H1 (cell line): ENCODE results near the gene NTN1. TPM values are rescaled to one million over a fixed set of nuclear protein-coding genes. Genes with fewer than 3 reads are reported as not detected.

Experiments
- CTCF ChIA-PET: fragments of 300-600 bp; sonication (Branson Sonifier 250); formaldehyde crosslinking; loops from one replicate; lab custom pipeline; 2021; ENCODE audit not compliant: partially characterized antibody; lab: Charles Lee
- POLR2A ChIA-PET: fragments of 300-600 bp; sonication (Branson Sonifier 250); formaldehyde crosslinking; loops from one replicate; lab custom pipeline; 2021; ENCODE audit warnings: inconsistent platforms; ENCODE audit not compliant: partially characterized antibody; lab: Charles Lee
- DNase-seq, 2 experiments: peaks; one replicate each; pipeline versions ENCODE4 v3.0.0 to v3.0.0-alpha.2; 2010 to 2022; ENCODE audit warnings: low spot score in 2 of 2, low read depth in 1 of 2, mixed read lengths in 1 of 2
- FAIRE-seq: peaks from 2 replicates; lab custom pipeline; 2011; peaks lifted over from hg19 to GRCh38; lab: Jason Lieb, UNC
- H2AFZ ChIP-seq: 2 replicates; pipeline ENCODE4 v1.8.1; 2012; ENCODE audit warnings: low read length, inconsistent platforms
- H2AK5ac ChIP-seq: 2 replicates; pipeline ENCODE4 v1.6.1; 2013; ENCODE audit warnings: low read depth, low read length
- H2BK120ac ChIP-seq: replicated peaks from 2 replicates; pipeline ENCODE3; 2013; ENCODE audit warnings: low read depth, low read length, inconsistent platforms
- H2BK12ac ChIP-seq: 2 replicates; pipeline ENCODE4 v1.6.1; 2013; ENCODE audit warnings: low read depth, low read length
- H2BK15ac ChIP-seq: 2 replicates; pipeline ENCODE4 v1.6.1; 2013; ENCODE audit warnings: low read length
- H2BK20ac ChIP-seq: 2 replicates; pipeline ENCODE4 v1.6.1; 2013; ENCODE audit warnings: low read length
- H2BK5ac ChIP-seq: 2 replicates; pipeline ENCODE4 v1.6.1; 2013; ENCODE audit warnings: low read depth, low read length
- H3K14ac ChIP-seq: 2 replicates; pipeline ENCODE4 v1.6.1; 2013; ENCODE audit warnings: inconsistent platforms; ENCODE audit not compliant: insufficient read length
- H3K18ac ChIP-seq: 2 replicates; pipeline ENCODE4 v1.6.1; 2013; ENCODE audit warnings: low read length; ENCODE audit errors: extremely low read depth
- H3K23ac ChIP-seq: 2 replicates; pipeline ENCODE4 v1.6.1; 2013; ENCODE audit warnings: inconsistent platforms; ENCODE audit not compliant: insufficient read length
- H3K23me2 ChIP-seq: 2 replicates; pipeline ENCODE4 v1.6.1; 2013; ENCODE audit warnings: low read depth, low read length
- H3K27ac ChIP-seq: 2 replicates; pipeline ENCODE4 v1.6.1; 2011; ENCODE audit warnings: low read depth, low read length, inconsistent platforms
- H3K27me3 ChIP-seq, 4 experiments: replicated peaks in 1 of 4; 1 replicate in 1 of 4; 2 replicates in 3 of 4; pipeline versions ENCODE4 v1.6.1 to v1.8.1; 2011 to 2013; ENCODE audit warnings: low read length in 3 of 4, mild to moderate bottlenecking in 3 of 4, inconsistent platforms in 2 of 4, mixed read lengths in 2 of 4, moderate library complexity in 1 of 4; ENCODE audit not compliant: control insufficient read depth in 3 of 4, insufficient read depth in 3 of 4; ENCODE audit errors: extremely low read depth in 1 of 4
- H3K36me3 ChIP-seq, 4 experiments: 2 replicates each; pipeline versions ENCODE4 v1.6.1 to v1.8.1; 2011 to 2013; ENCODE audit warnings: mild to moderate bottlenecking in 4 of 4, low read length in 3 of 4, moderate library complexity in 2 of 4, control low read depth in 1 of 4, inconsistent platforms in 1 of 4; ENCODE audit not compliant: insufficient read depth in 4 of 4, control insufficient read depth in 2 of 4
- H3K4ac ChIP-seq: replicated peaks from 2 replicates; pipeline ENCODE3; 2013; ENCODE audit warnings: low read length, low read depth, mixed read lengths, inconsistent platforms; ENCODE audit not compliant: insufficient read length
- H3K4me1 ChIP-seq, 4 experiments: replicated peaks in 1 of 4; 1 replicate in 1 of 4; 2 replicates in 3 of 4; pipeline versions ENCODE4 v1.6.1 to v1.8.1; 2011 to 2013; ENCODE audit warnings: low read length in 3 of 4, inconsistent platforms in 2 of 4, mixed read lengths in 1 of 4; ENCODE audit not compliant: insufficient read depth in 4 of 4, control insufficient read depth in 3 of 4
- H3K4me2 ChIP-seq, 2 experiments: 2 replicates each; pipeline versions ENCODE4 v1.6.1 to v1.8.1; 2011 to 2013; ENCODE audit warnings: low read depth in 2 of 2, low read length in 2 of 2, control low read depth in 1 of 2, inconsistent platforms in 1 of 2, mild to moderate bottlenecking in 1 of 2; ENCODE audit not compliant: insufficient read depth in 1 of 2
- H3K4me3 ChIP-seq, 4 experiments: fragments of 200-600, 300-600 bp in 1 of 4; sonication (generic), shearing (Covaris generic), sonication (Bioruptor Twin) in 1 of 4; 2 replicates each; pipeline versions ENCODE4 v1.5.1 to v1.8.1; 2011 to 2016; ENCODE audit warnings: low read length in 4 of 4, low read depth in 3 of 4, control low read depth in 2 of 4, inconsistent platforms in 2 of 4, mild to moderate bottlenecking in 2 of 4, mixed read lengths in 1 of 4, moderate library complexity in 1 of 4; ENCODE audit not compliant: insufficient read depth in 2 of 4; ENCODE audit errors: extremely low read depth in 1 of 4
- H3K56ac ChIP-seq: replicated peaks from 2 replicates; pipeline ENCODE3; 2013; ENCODE audit warnings: low read depth, mild to moderate bottlenecking, mixed read lengths, low read length, inconsistent platforms; ENCODE audit not compliant: insufficient read length
- H3K79me1 ChIP-seq: 2 replicates; pipeline ENCODE4 v1.6.1; 2013; ENCODE audit warnings: low read depth, low read length, control low read depth
- H3K79me2 ChIP-seq, 2 experiments: 2 replicates each; pipeline versions ENCODE4 v1.6.1 to v1.8.1; 2012 to 2013; ENCODE audit warnings: low read length in 2 of 2, mild to moderate bottlenecking in 2 of 2, inconsistent platforms in 1 of 2; ENCODE audit not compliant: insufficient read depth in 2 of 2, control insufficient read depth in 1 of 2
- H3K9ac ChIP-seq, 4 experiments: replicated peaks in 1 of 4; 1 replicate in 1 of 4; 2 replicates in 3 of 4; pipeline versions ENCODE4 v1.6.1 to v1.8.1; 2011 to 2013; ENCODE audit warnings: low read depth in 3 of 4, low read length in 3 of 4, control low read depth in 2 of 4, mild to moderate bottlenecking in 2 of 4, moderate library complexity in 2 of 4, inconsistent platforms in 1 of 4; ENCODE audit errors: extremely low read depth in 1 of 4
- H3K9me3 ChIP-seq, 2 experiments: 2 replicates each; pipeline versions ENCODE4 v1.6.1 to v1.8.1; 2012 to 2013; ENCODE audit warnings: mild to moderate bottlenecking in 2 of 2, moderate library complexity in 2 of 2, control low read depth in 1 of 2, inconsistent platforms in 1 of 2, low read depth in 1 of 2, low read length in 1 of 2, mixed read lengths in 1 of 2; ENCODE audit not compliant: insufficient read depth in 2 of 2
- H4K20me1 ChIP-seq, 2 experiments: replicated peaks in 1 of 2; 2 replicates each; pipeline versions ENCODE3 to v1.8.1; 2011 to 2013; ENCODE audit warnings: inconsistent platforms in 2 of 2, low read length in 2 of 2, mild to moderate bottlenecking in 1 of 2; ENCODE audit not compliant: insufficient read depth in 2 of 2, control insufficient read depth in 1 of 2
- H4K5ac ChIP-seq: 2 replicates; pipeline ENCODE4 v1.6.1; 2013; ENCODE audit warnings: low read length, low read depth, mixed read lengths, inconsistent platforms; ENCODE audit not compliant: insufficient read length
- H4K8ac ChIP-seq: 2 replicates; pipeline ENCODE4 v1.8.0; 2013; ENCODE audit warnings: mild to moderate bottlenecking, moderate library complexity, low read length, inconsistent platforms; ENCODE audit not compliant: insufficient read depth; ENCODE audit errors: extremely low read depth
- H4K91ac ChIP-seq: replicated peaks from 2 replicates; pipeline ENCODE3; 2013; ENCODE audit warnings: low read length, mixed read lengths, inconsistent platforms; ENCODE audit not compliant: insufficient read length
- HDAC2 ChIP-seq, 2 experiments: fragments of 300-600 bp in 1 of 2; sonication (generic) in 1 of 2; IDR thresholded peaks; 2 replicates each; pipeline ENCODE4 v1.6.1; 2011 to 2012; ENCODE audit warnings: low read depth in 2 of 2, low read length in 2 of 2, mild to moderate bottlenecking in 2 of 2, moderate library complexity in 2 of 2, borderline replicate concordance in 1 of 2, inconsistent platforms in 1 of 2
- WGBS, 2 experiments: shearing (Covaris generic) in 1 of 2; methylation state at CpG; one replicate each; pipeline versions ENCODE4 v1.1.6 to v1.1.7; 2013 to 2015; ENCODE audit warnings: low lambda C conversion rate in 2 of 2, mixed read lengths in 2 of 2, inconsistent platforms in 1 of 2, low coverage in 1 of 2, missing lambda C conversion rate in 1 of 2; ENCODE audit not compliant: insufficient replicate concordance in 2 of 2, insufficient coverage in 1 of 2, insufficient read length in 1 of 2; ENCODE audit errors: extremely low coverage in 1 of 2, missing lambda C conversion rate in 1 of 2; 5-methylcytosine and 5-hydroxymethylcytosine counted together
- polyA plus RNA-seq, 7 experiments: library from polyadenylated mRNA; depleted of rRNA in 3 of 7; stranded (reverse) in 5 of 7; unstranded in 2 of 7; fragments of >200 nt in 5 of 7; fragments of 200-250 nt in 2 of 7; gene quantifications; 1 replicate in 5 of 7; 2 replicates in 1 of 7; 4 replicates in 1 of 7; pipeline versions ENCODE4 v1.2.1 to v1.2.3, GENCODE V29; 2011 to 2013; ENCODE audit warnings: missing spikeins in 2 of 7, mixed read lengths in 2 of 7
- total RNA-seq: library from RNA; stranded (reverse); fragmentation: NEBNext Ultra II Directional; extraction: Animal tissue kit (Norgen Biotek cat#: 25700); gene quantifications from 2 replicates; pipeline ENCODE4 v1.2.1, GENCODE V29; 2021

Gene NTN1
- total and polyA plus RNA-seq, 2 of the 8 experiments (the other 6 are each of a cell fraction or from before 2014, with no cell fraction given), result 2.0 to 2.3 TPM

DNA sequence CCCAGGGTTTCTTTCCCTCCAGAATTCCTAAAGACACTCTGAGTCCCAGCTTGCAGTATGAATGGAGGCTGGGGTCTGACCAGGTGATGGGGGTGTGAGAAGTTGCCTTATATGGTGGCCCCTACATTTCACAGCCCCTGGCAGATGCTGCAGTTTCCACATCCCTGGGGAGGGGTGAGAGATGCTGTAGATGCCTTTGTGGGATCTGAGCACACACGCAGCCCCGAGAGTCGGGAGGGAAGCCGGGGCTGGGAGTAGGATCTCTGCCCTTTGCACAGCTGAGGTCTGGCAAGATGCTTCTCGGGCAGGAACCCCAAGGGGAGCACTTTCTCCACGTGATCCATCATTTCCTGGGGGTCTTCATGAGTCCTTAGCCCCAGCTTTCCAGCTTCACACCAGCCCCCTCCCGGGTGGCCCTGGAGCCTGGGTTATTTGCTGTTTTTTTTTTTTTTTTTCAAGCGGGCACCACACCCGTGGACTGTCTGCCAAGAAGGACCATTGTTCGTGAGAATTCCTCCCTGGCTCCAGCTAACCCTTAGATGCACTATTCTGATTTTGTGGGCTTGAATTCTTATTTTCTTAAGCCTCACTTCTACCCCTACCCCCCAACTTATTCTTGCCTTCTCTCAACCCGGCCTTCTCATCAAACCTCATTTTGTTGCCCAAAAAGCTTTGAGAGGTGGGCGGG, 50.6 kb downstream of the NTN1 start:
- Histone ChIP-seq H4K20me1 (no peaks in the 10 kb centered on the region), H2BK5ac (no peak overlapping the region), H3K9ac (no peak overlapping the region), H2BK20ac (no peak overlapping the region), H4K91ac (no peak overlapping the region), H4K8ac (no peak overlapping the region), H3K23ac (no peak overlapping the region), H3K14ac (no peak overlapping the region), H3K79me2 (no peaks in the 10 kb centered on the region), H3K27me3 (no peaks in the 10 kb centered on the region), H3K18ac (no peak overlapping the region), H2AFZ (no peak overlapping the region), H3K9me3 (no peaks in the 10 kb centered on the region), H3K36me3 (no peaks in the 10 kb centered on the region), H3K79me1 (no peaks in the 10 kb centered on the region), H2BK15ac (no peak overlapping the region), H3K27ac (no peak overlapping the region), H3K4ac (no peak overlapping the region), H4K5ac (no peak overlapping the region), H3K23me2 (no peaks in the 10 kb centered on the region), H3K4me3 (no peak overlapping the region), H3K4me2 (no peak overlapping the region), H3K4me1 (no peaks in the 10 kb centered on the region; a peak in 1 of 7 replicates), H3K56ac (no peak overlapping the region), H2BK12ac (no peak overlapping the region), H2AK5ac (no peak overlapping the region), H2BK120ac (no peak overlapping the region)
- POLR2A ChIA-PET, result interaction anchor here (1.1 kb wide), 1 partner anchor 14 kb away, joined by 4 read pairs; no protein-coding TSS in a partner anchor
- 87% methylated on average over 11 of the region's 12 CpGs; no CpG with 5 or more reads in 1 of the 2 experiments for WGBS, 2 experiments
- FAIRE-seq (no peak), DNase-seq (no peak)
- TF ChIP-seq HDAC2 (IDR thresholded peaks at IDR 0.05; ENCODE audit: borderline replicate concordance in 1 of 2, low read depth in 2 of 2, low read length in 2 of 2), result no peak
- CTCF ChIA-PET, result interaction anchor here (1.0 to 1.3 kb wide), 2 partner anchors 16 to 74 kb away, joined by 3 to 9 read pairs; no protein-coding TSS in a partner anchor
